ENCODE data around the gene ATP5F1D.

GRCh38 chr19:1220477-1220930, 21.0 kb upstream of the ATP5F1D start:
- TF ChIP-seq POLR2AphosphoS5 (IDR thresholded peaks at IDR 0.05) (no peak), CTCF (IDR thresholded peaks at IDR 0.05) (no peak)
